Measurements from ENCODE around the gene LY86. TPM values are rescaled to one million over a fixed set of nuclear protein-coding genes. Genes with fewer than 3 reads are reported as not detected.

The LY86 gene
- total and polyA plus RNA-seq, 2 of the 13 experiments (the other 11 are each of a cell fraction or from before 2014, with no cell fraction given): not detected

- H3K4me3 ChIP-seq (replicated peaks in 1 of 3; ENCODE audit: insufficient read depth in 1 of 3, low read depth in 2 of 3, low read length in 3 of 3): no peak overlapping the region
- no peaks in the 10 kb centered on the region for H3K36me3 ChIP-seq (replicated peaks in 1 of 2; ENCODE audit: control insufficient read depth in 1 of 2, insufficient read depth in 2 of 2, low read length in 2 of 2)
- ATAC-seq (no peak), FAIRE-seq (no peak), DNase-seq (ENCODE audit: low spot score) (no peak)
- TF ChIP-seq GPBP1L1 (CRISPR knock-in tag; IDR thresholded peaks at IDR 0.05): no peak
- TF ChIP-seq YY1 (IDR thresholded peaks at IDR 0.05; ENCODE audit: insufficient read depth, insufficient replicate concordance, low read depth, low read length): no peak
- TF ChIP-seq ZNF841 (CRISPR knock-in tag; IDR thresholded peaks at IDR 0.05; ENCODE audit: borderline replicate concordance): no peak
- no peak for TF ChIP-seq ZNF724P (CRISPR knock-in tag; IDR thresholded peaks at IDR 0.05; ENCODE audit: borderline replicate concordance)
- TF ChIP-seq ZNF329 (CRISPR knock-in tag; IDR thresholded peaks at IDR 0.05; ENCODE audit: low read depth): no peak
- TF ChIP-seq ZNF770 (CRISPR knock-in tag; IDR thresholded peaks at IDR 0.05): no peak
- no peak for TF ChIP-seq THRA (CRISPR knock-in tag; IDR thresholded peaks at IDR 0.05; ENCODE audit: borderline replicate concordance)
- TF ChIP-seq ARID3A (IDR thresholded peaks at IDR 0.05; ENCODE audit: low read depth, low read length): no peak
- no peak for TF ChIP-seq ZNF572 (CRISPR knock-in tag; IDR thresholded peaks at IDR 0.05)
- no peaks in the 10 kb centered on the region for H3K79me2 ChIP-seq (ENCODE audit: insufficient read depth, low read length)
- H3K9ac ChIP-seq (ENCODE audit: insufficient read depth, low read depth, low read length): no peak overlapping the region
- H3K27me3 ChIP-seq (ENCODE audit: control insufficient read depth in 1 of 2, insufficient read depth in 2 of 2, low read length in 2 of 2): peaks cover 0 to 33% of the 10 kb centered on the region in 2 experiments; a peak in 3 of 5 replicates
- H3K27ac ChIP-seq (ENCODE audit: extremely low read length, insufficient read depth, low read length): no peak overlapping the region
- WGBS (ENCODE audit: low lambda C conversion rate): 39% methylated on average over 27 of the region's 27 CpGs
- in situ Hi-C loops (cut with HindIII; ENCODE audit: extremely low pct_ligation_motif_present, low pct_unique_long_range_greater_than_20kb): no loop called here
- H3K9me3 ChIP-seq (ENCODE audit: low read length): no peaks in the 10 kb centered on the region
- BruUV-seq (replicated peaks): no TSS peak
- POLR2A ChIA-PET: no interaction called here
- H2AFZ ChIP-seq (ENCODE audit: low read length): no peak overlapping the region
- H3K4me1 ChIP-seq (ENCODE audit: insufficient read depth, low read length): no peaks in the 10 kb centered on the region
- H3K4me2 ChIP-seq (ENCODE audit: low read depth, low read length): no peak overlapping the region
- no peaks in the 10 kb centered on the region for H4K20me1 ChIP-seq (ENCODE audit: insufficient read depth, low read length)
- CTCF ChIA-PET (ENCODE audit: low intra/inter-chr PET ratio, low total read pairs): no interaction called here
- intact Hi-C loops (cut with micrococcal nuclease; ENCODE audit: unreplicated experiment): no loop called here
These were observed 25.8 kb downstream of the LY86 start for GRCh38 chr6:6614096-6614982.
